GM12874 (cell line): ENCODE measurements around the gene OSBPL5.

Experiments
- TF ChIP-seq, protein P1 (sequence below): IDR thresholded peaks from 2 replicates; pipeline ENCODE4 v1.5.1; 2011; ENCODE audit warnings: low read depth, mild to moderate bottlenecking, control low read depth, low read length, moderate library complexity; ENCODE audit not compliant: insufficient read depth

OSBPL5 gene

GRCh38 chr11:3184732-3185347 is 19.7 kb upstream of the OSBPL5 start:
- TF ChIP-seq, protein P1, sequence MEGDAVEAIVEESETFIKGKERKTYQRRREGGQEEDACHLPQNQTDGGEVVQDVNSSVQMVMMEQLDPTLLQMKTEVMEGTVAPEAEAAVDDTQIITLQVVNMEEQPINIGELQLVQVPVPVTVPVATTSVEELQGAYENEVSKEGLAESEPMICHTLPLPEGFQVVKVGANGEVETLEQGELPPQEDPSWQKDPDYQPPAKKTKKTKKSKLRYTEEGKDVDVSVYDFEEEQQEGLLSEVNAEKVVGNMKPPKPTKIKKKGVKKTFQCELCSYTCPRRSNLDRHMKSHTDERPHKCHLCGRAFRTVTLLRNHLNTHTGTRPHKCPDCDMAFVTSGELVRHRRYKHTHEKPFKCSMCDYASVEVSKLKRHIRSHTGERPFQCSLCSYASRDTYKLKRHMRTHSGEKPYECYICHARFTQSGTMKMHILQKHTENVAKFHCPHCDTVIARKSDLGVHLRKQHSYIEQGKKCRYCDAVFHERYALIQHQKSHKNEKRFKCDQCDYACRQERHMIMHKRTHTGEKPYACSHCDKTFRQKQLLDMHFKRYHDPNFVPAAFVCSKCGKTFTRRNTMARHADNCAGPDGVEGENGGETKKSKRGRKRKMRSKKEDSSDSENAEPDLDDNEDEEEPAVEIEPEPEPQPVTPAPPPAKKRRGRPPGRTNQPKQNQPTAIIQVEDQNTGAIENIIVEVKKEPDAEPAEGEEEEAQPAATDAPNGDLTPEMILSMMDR = no peak

- TF ChIP-seq, protein P1 = no peak
Observed at GRCh38 chr11:3183523-3183922, 18.4 kb upstream of the OSBPL5 start.

DNA sequence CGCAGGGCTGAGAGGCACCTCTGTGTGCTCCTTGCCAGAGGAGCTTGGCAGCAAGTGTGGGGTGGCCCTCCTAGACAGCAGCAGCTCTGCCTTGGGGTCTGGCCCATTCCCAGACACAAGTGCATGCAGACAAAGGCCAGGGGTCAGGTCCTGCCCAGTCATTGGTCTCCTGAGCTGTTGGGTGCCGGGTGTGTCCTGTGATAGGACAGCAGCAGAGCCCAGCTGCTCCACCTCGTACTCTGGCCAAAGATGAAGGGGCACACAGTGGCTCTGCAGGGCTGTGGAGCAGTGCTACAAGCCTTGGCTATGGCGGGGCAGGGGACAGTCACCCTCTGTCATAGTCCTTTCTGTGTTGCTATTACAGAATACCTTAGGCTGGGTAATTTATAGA is 17.3 kb upstream of the OSBPL5 start:
- TF ChIP-seq, protein P1 = no peak

DNA sequence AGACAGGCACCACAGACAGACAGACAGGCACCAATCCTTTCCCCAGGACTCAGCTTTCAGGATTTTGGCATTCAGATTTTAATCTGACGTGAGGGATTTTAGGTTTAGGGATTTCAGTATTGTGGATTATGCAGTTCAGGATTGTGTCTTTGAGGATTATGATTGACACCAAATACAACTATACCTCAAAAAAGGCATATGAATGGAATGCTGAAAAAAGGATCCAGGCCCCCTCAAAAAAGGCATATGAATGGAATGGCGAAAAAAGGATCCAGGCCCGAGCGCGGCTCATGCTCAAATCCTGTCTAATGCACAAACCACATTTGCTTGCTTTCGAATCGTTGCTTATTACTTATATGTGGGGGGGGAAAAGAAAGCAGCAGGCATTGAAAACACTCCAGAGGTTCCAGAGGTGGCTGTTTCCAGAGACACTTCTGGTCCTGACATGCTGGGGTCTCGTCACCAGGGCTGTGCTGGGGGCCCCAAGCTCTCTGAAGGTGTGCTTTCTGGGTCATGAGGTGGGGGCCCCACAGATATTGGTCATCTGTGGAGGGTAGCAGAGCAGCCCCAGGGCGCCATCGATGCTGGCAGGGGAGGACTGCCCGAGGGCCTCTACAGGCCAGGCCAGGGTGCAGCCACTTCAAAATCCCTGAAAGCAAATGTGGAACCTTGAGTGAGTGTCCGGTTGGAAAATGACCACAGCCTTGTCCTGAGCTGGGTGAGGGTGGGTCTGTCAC is 16.8 kb upstream of the OSBPL5 start:
- TF ChIP-seq, protein P1 = no peak

DNA sequence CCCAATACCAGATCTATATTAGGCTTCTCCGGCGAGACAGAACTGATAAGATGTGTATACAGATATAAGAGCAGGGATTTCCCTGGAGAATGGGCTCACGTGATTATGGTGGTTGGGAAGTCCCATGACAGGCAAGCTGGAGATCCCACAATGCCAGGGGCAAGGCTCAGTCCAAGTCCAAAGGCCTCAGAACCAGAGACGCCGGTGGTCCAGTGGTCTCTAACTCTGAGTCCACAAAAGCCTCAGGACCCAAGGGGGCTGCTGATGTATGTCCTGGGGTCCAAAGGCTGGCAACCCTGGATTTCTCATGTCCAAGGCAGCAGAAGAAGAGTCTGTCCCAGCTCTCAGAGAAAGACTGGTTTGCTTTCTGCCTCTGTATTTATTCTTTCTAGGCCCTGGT is 15.8 kb upstream of the OSBPL5 start:
- TF ChIP-seq, protein P1 = no peak

- TF ChIP-seq, protein P1 = no peak
Observed at GRCh38 chr11:3178349-3178748, 13.2 kb upstream of the OSBPL5 start.

DNA sequence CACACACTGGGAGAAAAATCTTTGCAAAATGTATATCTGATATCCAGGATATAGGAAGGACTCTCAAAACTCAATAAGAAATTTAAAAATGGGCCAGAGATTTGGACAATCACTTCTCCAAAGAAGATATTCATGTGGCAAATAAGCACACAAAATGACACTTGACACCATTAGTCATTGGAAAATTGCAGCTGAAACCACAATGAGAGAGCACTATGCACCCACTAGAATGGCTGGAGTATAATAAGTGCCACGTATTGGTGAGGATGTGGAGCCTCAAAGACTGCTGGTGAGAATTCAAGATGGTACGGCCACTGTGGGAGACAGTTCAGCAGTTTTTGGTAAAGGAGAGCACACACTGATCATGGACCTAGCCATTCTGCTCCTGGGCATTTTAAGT is 12.8 kb upstream of the OSBPL5 start:
- TF ChIP-seq, protein P1 = no peak
